Measurements from ENCODE around the gene SRGAP2B.
"Not testable (repeated sequence)": the region's sequence is repeated elsewhere in the genome, so short reads cannot be mapped to it uniquely, and the experiment has no call there.

DNA sequence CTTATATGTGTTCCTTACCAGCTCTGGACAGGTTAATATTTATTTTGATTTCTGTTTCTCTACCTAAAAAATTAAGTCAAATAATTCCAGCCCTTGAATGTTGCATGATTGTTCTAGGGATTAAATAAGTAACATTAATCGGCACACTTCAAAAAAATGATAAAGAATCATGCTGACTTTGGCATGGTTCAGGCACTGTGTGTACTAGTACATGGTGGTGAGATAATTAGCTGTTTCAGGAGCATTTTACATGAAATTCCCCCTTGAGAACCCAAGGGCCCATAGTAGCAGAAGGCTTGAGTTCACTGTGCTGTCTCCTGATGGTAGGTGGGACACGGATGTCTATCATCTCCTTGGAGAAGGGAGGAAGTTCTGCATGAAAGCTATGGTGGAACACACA lies 45.4 kb upstream of the SRGAP2B start:
- TF ChIP-seq, protein P1, sequence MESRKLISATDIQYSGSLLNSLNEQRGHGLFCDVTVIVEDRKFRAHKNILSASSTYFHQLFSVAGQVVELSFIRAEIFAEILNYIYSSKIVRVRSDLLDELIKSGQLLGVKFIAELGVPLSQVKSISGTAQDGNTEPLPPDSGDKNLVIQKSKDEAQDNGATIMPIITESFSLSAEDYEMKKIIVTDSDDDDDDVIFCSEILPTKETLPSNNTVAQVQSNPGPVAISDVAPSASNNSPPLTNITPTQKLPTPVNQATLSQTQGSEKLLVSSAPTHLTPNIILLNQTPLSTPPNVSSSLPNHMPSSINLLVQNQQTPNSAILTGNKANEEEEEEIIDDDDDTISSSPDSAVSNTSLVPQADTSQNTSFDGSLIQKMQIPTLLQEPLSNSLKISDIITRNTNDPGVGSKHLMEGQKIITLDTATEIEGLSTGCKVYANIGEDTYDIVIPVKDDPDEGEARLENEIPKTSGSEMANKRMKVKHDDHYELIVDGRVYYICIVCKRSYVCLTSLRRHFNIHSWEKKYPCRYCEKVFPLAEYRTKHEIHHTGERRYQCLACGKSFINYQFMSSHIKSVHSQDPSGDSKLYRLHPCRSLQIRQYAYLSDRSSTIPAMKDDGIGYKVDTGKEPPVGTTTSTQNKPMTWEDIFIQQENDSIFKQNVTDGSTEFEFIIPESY (IDR thresholded peaks at IDR 0.05), result not testable (repeated sequence)
- not testable (repeated sequence) for TF ChIP-seq YY1 (IDR thresholded peaks at IDR 0.05); SP1 (IDR thresholded peaks at IDR 0.05); EGR1 (IDR thresholded peaks at IDR 0.05; ENCODE audit: low read depth in 2 of 2); FOXA1 (IDR thresholded peaks at IDR 0.05); TAF1 (conservative IDR thresholded peaks at IDR 0.05); GABPA (IDR thresholded peaks at IDR 0.05 in 1 of 2, conservative IDR thresholded peaks at IDR 0.05 in 1 of 2); RAD21 (IDR thresholded peaks at IDR 0.05)
- TF ChIP-seq, protein P2, sequence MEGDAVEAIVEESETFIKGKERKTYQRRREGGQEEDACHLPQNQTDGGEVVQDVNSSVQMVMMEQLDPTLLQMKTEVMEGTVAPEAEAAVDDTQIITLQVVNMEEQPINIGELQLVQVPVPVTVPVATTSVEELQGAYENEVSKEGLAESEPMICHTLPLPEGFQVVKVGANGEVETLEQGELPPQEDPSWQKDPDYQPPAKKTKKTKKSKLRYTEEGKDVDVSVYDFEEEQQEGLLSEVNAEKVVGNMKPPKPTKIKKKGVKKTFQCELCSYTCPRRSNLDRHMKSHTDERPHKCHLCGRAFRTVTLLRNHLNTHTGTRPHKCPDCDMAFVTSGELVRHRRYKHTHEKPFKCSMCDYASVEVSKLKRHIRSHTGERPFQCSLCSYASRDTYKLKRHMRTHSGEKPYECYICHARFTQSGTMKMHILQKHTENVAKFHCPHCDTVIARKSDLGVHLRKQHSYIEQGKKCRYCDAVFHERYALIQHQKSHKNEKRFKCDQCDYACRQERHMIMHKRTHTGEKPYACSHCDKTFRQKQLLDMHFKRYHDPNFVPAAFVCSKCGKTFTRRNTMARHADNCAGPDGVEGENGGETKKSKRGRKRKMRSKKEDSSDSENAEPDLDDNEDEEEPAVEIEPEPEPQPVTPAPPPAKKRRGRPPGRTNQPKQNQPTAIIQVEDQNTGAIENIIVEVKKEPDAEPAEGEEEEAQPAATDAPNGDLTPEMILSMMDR (IDR thresholded peaks at IDR 0.05; ENCODE audit: low read depth, low read length, missing input control), result not testable (repeated sequence)
- TF ChIP-seq, protein P3, sequence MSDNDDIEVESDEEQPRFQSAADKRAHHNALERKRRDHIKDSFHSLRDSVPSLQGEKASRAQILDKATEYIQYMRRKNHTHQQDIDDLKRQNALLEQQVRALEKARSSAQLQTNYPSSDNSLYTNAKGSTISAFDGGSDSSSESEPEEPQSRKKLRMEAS (IDR thresholded peaks at IDR 0.05), result not testable (repeated sequence)
- TF ChIP-seq, protein P4, sequence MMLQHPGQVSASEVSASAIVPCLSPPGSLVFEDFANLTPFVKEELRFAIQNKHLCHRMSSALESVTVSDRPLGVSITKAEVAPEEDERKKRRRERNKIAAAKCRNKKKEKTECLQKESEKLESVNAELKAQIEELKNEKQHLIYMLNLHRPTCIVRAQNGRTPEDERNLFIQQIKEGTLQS (IDR thresholded peaks at IDR 0.05), result not testable (repeated sequence)

All from liver (tissue), 3 donors.